ENCODE results near the gene CCDC12.
"Not testable (repeated sequence)": the region's sequence is repeated elsewhere in the genome, so short reads cannot be mapped to it uniquely, and the experiment has no call there.

CCDC12 gene

GRCh38 chr3:46978985-46979944, 2.7 kb upstream of the CCDC12 start, which contains the start of gene NBEAL2:
Gene NBEAL2 (plus strand): TSS chr3:46979666. CDS start chr3:46979862, 196 bp downstream.
- peak; percentile 96 for DNase-seq

- no peak for DNase-seq
Observed at GRCh38 chr3:46978381-46978780, 1.8 kb upstream of the CCDC12 start.

- DNase-seq = no peak
Observed at GRCh38 chr3:46977811-46978195, 1.3 kb upstream of the CCDC12 start.

GRCh38 chr3:46974421-46975171, 1.9 kb downstream of the CCDC12 start:
- no peak for DNase-seq

- no peak for DNase-seq
Observed at GRCh38 chr3:46972396-46972795, 4.1 kb downstream of the CCDC12 start.

GRCh38 chr3:46971742-46972141, 4.8 kb downstream of the CCDC12 start:
- DNase-seq = no peak

- DNase-seq = no peak
Observed at GRCh38 chr3:46971151-46971550, 5.4 kb downstream of the CCDC12 start.

GRCh38 chr3:46970391-46971091, 6.0 kb downstream of the CCDC12 start:
- no peak for DNase-seq

GRCh38 chr3:46968783-46969428, 7.6 kb downstream of the CCDC12 start:
- no peak for DNase-seq

GRCh38 chr3:46966811-46967210, 9.7 kb downstream of the CCDC12 start:
- no peak for DNase-seq

- no peak for DNase-seq
Observed at GRCh38 chr3:46965151-46965550, 11.4 kb downstream of the CCDC12 start.

- DNase-seq = not testable (repeated sequence)
Observed at GRCh38 chr3:46964038-46964590, 12.4 kb downstream of the CCDC12 start.

- no peak for DNase-seq
Observed at GRCh38 chr3:46962990-46963389, 13.6 kb downstream of the CCDC12 start.

GRCh38 chr3:46962427-46962826, 14.1 kb downstream of the CCDC12 start:
- no peak for DNase-seq

GRCh38 chr3:46960835-46961234, 15.7 kb downstream of the CCDC12 start:
- DNase-seq = no peak

GRCh38 chr3:46960081-46960701, 16.4 kb downstream of the CCDC12 start:
- DNase-seq = no peak

GRCh38 chr3:46959161-46959511, 17.4 kb downstream of the CCDC12 start:
- DNase-seq = peak; percentile 47

- DNase-seq = no peak
Observed at GRCh38 chr3:46958467-46959160, 17.9 kb downstream of the CCDC12 start.

- DNase-seq = no peak
Observed at GRCh38 chr3:46957092-46957820, 19.3 kb downstream of the CCDC12 start.

GRCh38 chr3:46955801-46956259, 20.7 kb downstream of the CCDC12 start:
- DNase-seq = no peak

All from activated naive CD4-positive, alpha-beta T cell treated with anti-CD3 and anti-CD28 coated beads, Interleukin-2, amount 50 U/mL, for 16 hours (primary cell).